Tibial nerve (tissue), 4 donors: Measurements from ENCODE around the gene STXBP2. TPM values are rescaled to one million over a fixed set of nuclear protein-coding genes. Genes with fewer than 3 reads are reported as not detected.

Source experiments
- DNase-seq, 2 donors: peaks; one replicate each; pipeline ENCODE4 v3.0.0-alpha.2; 2019; ENCODE audit warnings: low spot score in 2 of 2
- H3K27ac ChIP-seq, 4 donors: fragments of 200-600 bp; sonication (generic) in 3 of 4; one replicate each; pipeline ENCODE4 v1.5.1; 2017 to 2019; ENCODE audit warnings: mild to moderate bottlenecking in 1 of 4
- H3K27me3 ChIP-seq, 2 donors: fragments of 200-600 bp; sonication (generic) in 1 of 2; one replicate each; pipeline versions ENCODE4 v1.5.1 to v1.6.0; 2017 to 2019
- H3K36me3 ChIP-seq, 3 donors: fragments of 200-600 bp; sonication (generic); one replicate each; pipeline ENCODE4 v1.5.1; 2018 to 2019
- H3K4me1 ChIP-seq, 4 donors: fragments of 200-600 bp; sonication (generic) in 3 of 4; one replicate each; pipeline ENCODE4 v1.5.1; 2017 to 2019
- H3K4me3 ChIP-seq, 4 donors: fragments of 200-600 bp; sonication (generic) in 3 of 4; one replicate each; pipeline ENCODE4 v1.5.1; 2017 to 2019; ENCODE audit warnings: mild to moderate bottlenecking in 1 of 4, moderate library complexity in 1 of 4
- H3K9me3 ChIP-seq, 4 donors: fragments of 200-600 bp; sonication (generic) in 3 of 4; one replicate each; pipeline ENCODE4 v1.5.1; 2017 to 2019
- CTCF ChIP-seq, 5 experiments: fragments of 200-600 bp in 3 of 5; fragments of 450-650 bp in 2 of 5; sonication (generic) in 3 of 5; IDR thresholded peaks; one replicate each; pipeline ENCODE4 v1.5.1; 2016 to 2019; ENCODE audit warnings: antibody characterized with exemption in 5 of 5, mild to moderate bottlenecking in 3 of 5, moderate library complexity in 2 of 5
- EP300 ChIP-seq, 2 donors: sonication (generic); formaldehyde crosslinking; IDR thresholded peaks; one replicate each; pipeline ENCODE4 v1.6.1; 2017; ENCODE audit warnings: antibody characterized with exemption in 2 of 2, mild to moderate bottlenecking in 1 of 2
- POLR2A ChIP-seq, 2 donors: fragments of 450-650 bp; IDR thresholded peaks; one replicate each; pipeline ENCODE4 v1.6.1; 2017; ENCODE audit warnings: antibody characterized with exemption in 2 of 2, mild to moderate bottlenecking in 2 of 2, moderate library complexity in 2 of 2
- WGBS, 2 donors: methylation state at CpG; one replicate each; pipeline ENCODE4 v1.1.5; 2018; 5-methylcytosine and 5-hydroxymethylcytosine counted together
- total RNA-seq, 4 donors: library from RNA; depleted of rRNA; stranded (reverse); fragments of >200 nt; gene quantifications; one replicate each; pipeline ENCODE4 v1.1.0, GENCODE V29; 2016

Gene STXBP2
- total RNA-seq, 4 donors from 2014 or later = 8.7 to 24.0 (median 13.0) TPM

- TF ChIP-seq EP300 (IDR thresholded peaks at IDR 0.05) (no peak), CTCF (IDR thresholded peaks at IDR 0.05) (no peak), POLR2A (IDR thresholded peaks at IDR 0.05) (no peak)
- DNase-seq = no peak
- Histone ChIP-seq H3K27me3 (no peaks in the 10 kb centered on the region), H3K36me3 (peaks cover 10 to 59% (median 27%) of the 10 kb centered on the region in 3 donors), H3K4me1 (peaks cover 0 to 8% (median 0%) of the 10 kb centered on the region in 4 donors), H3K27ac (no peak overlapping the region), H3K9me3 (no peaks in the 10 kb centered on the region), H3K4me3 (no peak overlapping the region)
- 87% methylated on average over 11 to 12 of the region's 12 CpGs for WGBS, 2 donors
Observed at GRCh38 chr19:7617172-7617571, 19.7 kb upstream of the STXBP2 start.

- no peak overlapping the region for H3K27ac ChIP-seq
- no peaks in the 10 kb centered on the region for H3K27me3 ChIP-seq
Observed at GRCh38 chr19:7617735-7618134, 19.2 kb upstream of the STXBP2 start.

GRCh38 chr19:7618348-7618747 is 18.6 kb upstream of the STXBP2 start:
- Histone ChIP-seq H3K4me1 (peaks cover 0 to 8% (median 0%) of the 10 kb centered on the region in 4 donors), H3K4me3 (no peak overlapping the region), H3K27ac (no peak overlapping the region), H3K27me3 (no peaks in the 10 kb centered on the region), H3K9me3 (no peaks in the 10 kb centered on the region), H3K36me3 (peaks cover 10 to 70% (median 38%) of the 10 kb centered on the region in 3 donors)
- 70 to 71% methylated on average over 4 of the region's 4 CpGs for WGBS, 2 donors
- no peak for TF ChIP-seq CTCF (IDR thresholded peaks at IDR 0.05)
- TF ChIP-seq POLR2A (IDR thresholded peaks at IDR 0.05) = no peak
- no peak for TF ChIP-seq EP300 (IDR thresholded peaks at IDR 0.05)
- no peak for DNase-seq

More at GRCh38 chr19:7617735-7618134, 19.2 kb upstream of the STXBP2 start:
- 91 to 94% methylated on average over 11 to 26 of the region's 28 CpGs for WGBS, 2 donors
- Histone ChIP-seq H3K4me3 (no peak overlapping the region), H3K36me3 (peaks cover 10 to 64% (median 33%) of the 10 kb centered on the region in 3 donors), H3K9me3 (no peaks in the 10 kb centered on the region), H3K4me1 (peaks cover 0 to 8% (median 0%) of the 10 kb centered on the region in 4 donors)
- TF ChIP-seq CTCF (IDR thresholded peaks at IDR 0.05) (no peak), POLR2A (IDR thresholded peaks at IDR 0.05) (no peak), EP300 (IDR thresholded peaks at IDR 0.05) (no peak)
- DNase-seq = no peak

- no peak overlapping the region for H3K4me3 ChIP-seq
- H3K36me3 ChIP-seq = peaks cover 10 to 76% (median 43%) of the 10 kb centered on the region in 3 donors
- H3K27ac ChIP-seq = no peak overlapping the region
- H3K4me1 ChIP-seq = peaks cover 0 to 8% (median 0%) of the 10 kb centered on the region in 4 donors
- WGBS, 2 donors = 78 to 82% methylated on average over 11 to 20 of the region's 21 CpGs
- no peaks in the 10 kb centered on the region for H3K9me3 ChIP-seq
- H3K27me3 ChIP-seq = no peaks in the 10 kb centered on the region
- DNase-seq = no peak
- TF ChIP-seq EP300 (IDR thresholded peaks at IDR 0.05) (no peak), POLR2A (IDR thresholded peaks at IDR 0.05) (no peak), CTCF (IDR thresholded peaks at IDR 0.05) (no peak)
Observed at GRCh38 chr19:7618771-7619510, 18.0 kb upstream of the STXBP2 start.

- no peak for TF ChIP-seq POLR2A (IDR thresholded peaks at IDR 0.05)
- H3K4me3 ChIP-seq = no peak overlapping the region
- WGBS, 2 donors = 90 to 93% methylated on average over 34 to 35 of the region's 48 CpGs
- H3K36me3 ChIP-seq = peaks cover 10 to 86% (median 43%) of the 10 kb centered on the region in 3 donors
- no peaks in the 10 kb centered on the region for H3K27me3 ChIP-seq
- H3K9me3 ChIP-seq = no peaks in the 10 kb centered on the region
- H3K27ac ChIP-seq = no peak overlapping the region
- peaks cover 0 to 8% (median 0%) of the 10 kb centered on the region in 4 donors for H3K4me1 ChIP-seq
- no peak for DNase-seq
Observed at GRCh38 chr19:7619671-7620441, 17.1 kb upstream of the STXBP2 start.
